Esophagus squamous epithelium (tissue), 5 donors: ENCODE data around the gene OOSP1. TPM values are rescaled to one million over a fixed set of nuclear protein-coding genes. Genes with fewer than 3 reads are reported as not detected.
"Not testable (repeated sequence)": the region's sequence is repeated elsewhere in the genome, so short reads cannot be mapped to it uniquely, and the experiment has no call there.

Experiments used
- DNase-seq: peaks from one replicate; lab custom pipeline; 2025; lab: John Stamatoyannopoulos, UW
- H3K27ac ChIP-seq, 4 donors: fragments of 200-600 bp; sonication (generic); one replicate each; pipeline ENCODE4 v1.5.1; 2016 to 2019; ENCODE audit warnings: mild to moderate bottlenecking in 1 of 4
- H3K27me3 ChIP-seq, 4 donors: fragments of 200-600 bp; sonication (generic); 1 replicate in 3 of 4; 2 replicates in 1 of 4; pipeline versions ENCODE4 v1.5.1 to v1.6.0; 2017 to 2021; ENCODE audit warnings: antibody characterized with exemption in 1 of 4
- H3K36me3 ChIP-seq, 3 donors: fragments of 200-600 bp; sonication (generic); one replicate each; pipeline ENCODE4 v1.5.1; 2016 to 2019
- H3K4me1 ChIP-seq, 3 donors: fragments of 200-600 bp; sonication (generic); one replicate each; pipeline ENCODE4 v1.5.1; 2017 to 2019
- H3K4me3 ChIP-seq, 4 donors: fragments of 200-600 bp; sonication (generic); 1 replicate in 3 of 4; 2 replicates in 1 of 4; pipeline ENCODE4 v1.5.1; 2016 to 2019; ENCODE audit warnings: mild to moderate bottlenecking in 2 of 4, moderate library complexity in 1 of 4
- H3K9me3 ChIP-seq, 3 donors: fragments of 200-600 bp; sonication (generic); one replicate each; pipeline ENCODE4 v1.5.1; 2016 to 2019
- CTCF ChIP-seq, 6 experiments: fragments of 450-650 bp in 4 of 6; fragments of 200-600 bp in 2 of 6; sonication (generic) in 2 of 6; IDR thresholded peaks; one replicate each; pipeline ENCODE4 v1.5.1; 2016 to 2019; ENCODE audit warnings: antibody characterized with exemption in 6 of 6, mild to moderate bottlenecking in 4 of 6, moderate library complexity in 4 of 6
- POLR2A ChIP-seq, 4 donors: fragments of 450-650 bp; IDR thresholded peaks; one replicate each; pipeline ENCODE4 v1.6.1; 2017; ENCODE audit warnings: antibody characterized with exemption in 4 of 4, mild to moderate bottlenecking in 4 of 4, moderate library complexity in 3 of 4
- WGBS, 2 donors: methylation state at CpG; one replicate each; pipeline ENCODE4 v1.1.5; 2018; 5-methylcytosine and 5-hydroxymethylcytosine counted together
- intact Hi-C: fragments of 100-400 bp; cut with DNase I; formaldehyde crosslinking; loops from one replicate; pipeline ENCODE4 v1.15.0; 2022
- total RNA-seq, 4 donors: library from RNA; depleted of rRNA; stranded (reverse); fragments of >200 nt; gene quantifications; one replicate each; pipeline ENCODE4 v1.1.0, GENCODE V29; 2016
- donor health status: DM: yes; HTN: yes; CAD: no.

Gene OOSP1
- total RNA-seq, 4 donors from 2014 or later: not detected

- WGBS, 2 donors: 72 to 79% methylated on average over 11 of the region's 11 CpGs
- intact Hi-C loops: no loop called here
- Histone ChIP-seq H3K9me3 (no peaks in the 10 kb centered on the region), H3K36me3 (no peaks in the 10 kb centered on the region), H3K4me1 (peaks cover 0 to 6% (median 0%) of the 10 kb centered on the region in 3 donors), H3K27me3 (no peaks in the 10 kb centered on the region), H3K4me3 (no peak overlapping the region), H3K27ac (no peak overlapping the region)
- DNase-seq: no peak
- TF ChIP-seq CTCF (IDR thresholded peaks at IDR 0.05): no peak
- TF ChIP-seq POLR2A (IDR thresholded peaks at IDR 0.05): no peak
These were observed 38.7 kb upstream of the OOSP1 start for GRCh38 chr11:59899532-59899931.

GRCh38 chr11:59900366-59901126, 37.7 kb upstream of the OOSP1 start:
- H3K36me3 ChIP-seq: no peaks in the 10 kb centered on the region
- H3K27ac ChIP-seq: no peak overlapping the region
- DNase-seq: no peak
- intact Hi-C loops: no loop called here
- H3K27me3 ChIP-seq: no peaks in the 10 kb centered on the region
- no peak overlapping the region for H3K4me3 ChIP-seq
- peaks cover 0 to 6% (median 0%) of the 10 kb centered on the region in 3 donors for H3K4me1 ChIP-seq
- 50 to 55% methylated on average over 6 of the region's 6 CpGs for WGBS, 2 donors
- H3K9me3 ChIP-seq: no peaks in the 10 kb centered on the region
- no peak for TF ChIP-seq POLR2A (IDR thresholded peaks at IDR 0.05)
- TF ChIP-seq CTCF (IDR thresholded peaks at IDR 0.05): no peak

- no peak overlapping the region for H3K27ac ChIP-seq
- no peaks in the 10 kb centered on the region for H3K9me3 ChIP-seq
- intact Hi-C loops: no loop called here
- peaks cover 0 to 6% (median 0%) of the 10 kb centered on the region in 3 donors for H3K4me1 ChIP-seq
- no peaks in the 10 kb centered on the region for H3K36me3 ChIP-seq
- 18 to 25% methylated on average over 1 of the region's 1 CpG for WGBS, 2 donors
- no peak for DNase-seq
- H3K27me3 ChIP-seq: no peaks in the 10 kb centered on the region
- H3K4me3 ChIP-seq: no peak overlapping the region
- TF ChIP-seq POLR2A (IDR thresholded peaks at IDR 0.05) (no peak), CTCF (IDR thresholded peaks at IDR 0.05) (no peak)
These were observed 36.9 kb upstream of the OOSP1 start for GRCh38 chr11:59901306-59901705.

GRCh38 chr11:59903569-59903968, 34.7 kb upstream of the OOSP1 start:
- intact Hi-C loops, H3K36me3 ChIP-seq, H3K4me1 ChIP-seq, H3K4me3 ChIP-seq, H3K9me3 ChIP-seq, H3K27me3 ChIP-seq, H3K27ac ChIP-seq, DNase-seq: not testable (repeated sequence)
- WGBS, 2 donors: 68 to 77% methylated on average over 2 of the region's 2 CpGs

GRCh38 chr11:59918480-59918879, 19.8 kb upstream of the OOSP1 start:
- no peaks in the 10 kb centered on the region for H3K27me3 ChIP-seq
- H3K9me3 ChIP-seq: peaks cover 0 to 24% (median 8%) of the 10 kb centered on the region in 3 donors
- no peak overlapping the region for H3K4me3 ChIP-seq
- intact Hi-C loops: no loop called here
- no peaks in the 10 kb centered on the region for H3K36me3 ChIP-seq
- TF ChIP-seq POLR2A (IDR thresholded peaks at IDR 0.05): no peak
- no peak for TF ChIP-seq CTCF (IDR thresholded peaks at IDR 0.05)
- DNase-seq: no peak
- no peak overlapping the region for H3K27ac ChIP-seq
- H3K4me1 ChIP-seq: no peaks in the 10 kb centered on the region
- 80 to 82% methylated on average over 2 of the region's 2 CpGs for WGBS, 2 donors
